Ureter (tissue), 1 donor: Measurements from ENCODE around the gene SLC39A10. TPM values are rescaled to one million over a fixed set of nuclear protein-coding genes. Genes with fewer than 3 reads are reported as not detected.
"Not testable (repeated sequence)": the region's sequence is repeated elsewhere in the genome, so short reads cannot be mapped to it uniquely, and the experiment has no call there.

ENCODE experiments used
- DNase-seq: peaks from one replicate; pipeline ENCODE4 v3.0.0-alpha.2; 2020; ENCODE audit warnings: low spot score
- total RNA-seq: library from RNA; stranded (reverse); gene quantifications from one replicate; pipeline ENCODE4 v1.2.4, GENCODE V29; 2023
- donor health status: DM: yes; HTN: yes; CAD: no.

SLC39A10 gene
- total RNA-seq, 1 donor from 2014 or later = 28.6 TPM

- not testable (repeated sequence) for DNase-seq
These were observed 12.3 kb upstream of the SLC39A10 start for GRCh38 chr2:195644708-195645107.

DNA sequence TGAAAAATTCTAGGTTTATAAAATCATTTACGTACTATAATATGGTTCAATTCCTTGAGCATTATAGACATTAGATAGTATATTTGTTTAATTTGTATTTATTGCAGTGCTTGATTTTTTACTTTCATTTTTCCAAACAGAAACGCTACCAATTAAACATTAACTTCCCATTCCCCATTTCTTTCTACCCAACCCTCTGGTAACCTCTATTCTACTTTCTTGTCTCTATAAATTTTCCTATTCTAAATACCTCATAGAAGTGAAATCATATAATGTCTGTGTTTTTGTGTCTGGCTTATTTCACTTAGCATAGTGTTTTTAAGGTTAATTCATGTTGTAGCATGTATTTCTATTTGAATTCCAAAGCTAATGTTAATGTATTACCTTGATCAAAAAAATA, 11.6 kb upstream of the SLC39A10 start:
- no peak for DNase-seq

- no peak for DNase-seq
These were observed 10.6 kb upstream of the SLC39A10 start for GRCh38 chr2:195646424-195646823.

GRCh38 chr2:195647302-195647701, 9.7 kb upstream of the SLC39A10 start:
- DNase-seq = no peak

DNA sequence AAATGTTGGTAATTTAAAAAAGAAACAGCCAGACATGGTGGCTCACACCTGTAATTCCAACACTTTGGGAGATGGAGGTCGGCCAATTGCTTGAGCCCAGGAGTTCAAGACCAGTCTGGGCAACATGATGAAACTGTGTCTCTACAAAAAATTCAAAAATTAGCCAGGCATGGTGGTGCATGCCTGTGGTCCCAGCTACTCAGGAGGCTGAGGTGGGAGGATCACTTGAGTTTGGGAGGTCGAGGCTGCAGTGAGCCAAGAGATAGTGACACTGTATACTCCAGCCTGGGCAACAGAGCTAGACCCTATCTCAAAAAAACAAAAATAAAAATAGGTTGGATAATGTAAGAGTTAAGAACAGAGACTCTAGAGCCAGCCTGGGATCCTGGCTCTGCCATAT, 8.7 kb upstream of the SLC39A10 start:
- DNase-seq = not testable (repeated sequence)

DNA sequence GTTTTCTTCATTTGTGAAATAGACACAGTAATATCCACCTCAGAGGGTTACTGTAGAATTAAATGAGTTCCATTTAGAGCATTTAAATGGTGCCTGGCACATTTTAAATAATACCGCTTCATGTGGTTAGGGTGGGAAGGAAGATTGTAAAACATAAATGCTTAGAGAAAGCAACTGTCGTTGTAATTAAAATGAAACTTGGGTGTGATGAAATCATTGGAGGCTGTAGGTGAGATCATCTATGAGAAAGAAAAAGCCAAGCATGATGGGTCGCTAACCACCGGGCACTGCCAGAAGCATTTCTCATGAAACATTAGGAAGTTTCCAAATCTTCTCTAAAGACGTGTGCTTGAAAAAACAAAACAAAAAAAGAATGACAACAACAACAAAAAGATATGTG, 8.2 kb upstream of the SLC39A10 start:
- DNase-seq = no peak

DNA sequence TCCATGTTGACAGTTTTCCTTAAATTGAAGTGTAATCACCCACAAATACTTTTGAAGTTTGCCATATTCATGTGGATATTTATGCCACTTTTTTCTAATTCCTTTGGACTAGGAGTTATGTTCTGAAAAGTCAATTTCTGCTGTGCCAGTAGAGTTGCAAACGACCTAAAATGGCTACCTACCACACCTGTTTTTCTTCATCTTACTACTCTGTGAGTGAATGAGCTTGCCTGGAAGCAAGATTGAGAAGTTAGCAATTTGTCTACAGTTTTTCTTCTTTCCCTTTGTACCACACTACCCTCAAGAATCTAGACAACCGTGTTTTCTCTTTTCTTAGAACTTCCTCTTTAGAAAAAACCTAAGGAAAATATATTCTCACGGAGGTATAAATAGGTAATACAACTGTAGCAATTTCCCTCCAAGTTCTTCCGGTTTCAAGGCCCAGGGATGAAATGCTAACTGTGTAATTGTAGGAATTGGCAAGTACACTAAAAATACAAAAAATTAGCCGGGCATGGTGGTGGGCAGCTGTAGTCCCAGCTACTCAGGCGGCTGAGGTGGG, 7.3 kb upstream of the SLC39A10 start:
- no peak for DNase-seq

GRCh38 chr2:195651046-195651445, 6.0 kb upstream of the SLC39A10 start:
- DNase-seq = no peak

GRCh38 chr2:195652911-195653310, 4.1 kb upstream of the SLC39A10 start:
- DNase-seq = no peak

GRCh38 chr2:195656161-195656858, 716 bp upstream of the SLC39A10 start:
- DNase-seq = no peak

GRCh38 chr2:195657634-195658540, 861 bp downstream of the SLC39A10 start:
- peak; percentile 71 for DNase-seq

GRCh38 chr2:195658541-195658890, 1.5 kb downstream of the SLC39A10 start:
- DNase-seq = no peak

GRCh38 chr2:195659114-195659513, 2.1 kb downstream of the SLC39A10 start:
- no peak for DNase-seq

DNA sequence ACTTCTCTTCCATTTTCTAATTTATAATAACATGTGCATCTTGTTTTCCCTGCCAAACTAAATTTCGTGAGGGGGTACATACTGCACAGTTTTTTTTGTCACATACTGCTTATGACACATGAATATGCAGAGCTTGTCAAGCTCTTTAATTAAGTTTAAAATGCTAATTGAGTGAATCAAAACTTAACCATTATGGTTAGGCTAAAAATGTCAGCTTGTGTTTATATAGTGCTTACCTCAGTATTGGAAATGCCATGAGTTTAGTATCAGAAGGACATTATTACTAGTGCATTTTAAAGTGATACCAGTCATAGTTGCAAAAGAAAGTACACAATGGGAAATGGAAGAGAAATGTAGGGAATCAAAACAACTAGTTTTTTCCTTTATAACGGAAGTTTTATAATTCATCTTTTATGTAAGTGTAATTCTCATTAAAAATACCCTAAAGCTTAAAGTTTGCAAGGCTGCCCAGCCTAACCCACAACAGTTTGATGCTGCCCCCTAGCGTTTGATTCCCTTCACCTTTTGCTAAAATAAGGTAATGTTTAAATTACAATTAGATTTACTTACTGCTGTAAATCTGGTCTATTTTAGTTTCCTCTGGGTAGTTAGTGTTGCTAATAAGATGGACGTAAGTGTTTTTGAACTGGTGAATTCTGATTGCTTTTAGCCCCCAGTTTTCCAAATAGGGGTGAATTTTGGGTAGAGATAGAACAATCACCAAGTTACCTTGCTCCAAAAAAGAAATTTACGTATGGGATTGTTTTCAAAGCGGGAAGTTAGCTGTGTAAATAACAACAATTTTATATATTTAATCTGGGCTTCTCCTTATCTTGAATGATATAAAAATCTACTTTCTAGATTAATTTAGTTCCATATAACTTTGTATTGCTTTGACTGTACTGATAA, 3.2 kb downstream of the SLC39A10 start:
- peak; percentile 80 for DNase-seq

DNA sequence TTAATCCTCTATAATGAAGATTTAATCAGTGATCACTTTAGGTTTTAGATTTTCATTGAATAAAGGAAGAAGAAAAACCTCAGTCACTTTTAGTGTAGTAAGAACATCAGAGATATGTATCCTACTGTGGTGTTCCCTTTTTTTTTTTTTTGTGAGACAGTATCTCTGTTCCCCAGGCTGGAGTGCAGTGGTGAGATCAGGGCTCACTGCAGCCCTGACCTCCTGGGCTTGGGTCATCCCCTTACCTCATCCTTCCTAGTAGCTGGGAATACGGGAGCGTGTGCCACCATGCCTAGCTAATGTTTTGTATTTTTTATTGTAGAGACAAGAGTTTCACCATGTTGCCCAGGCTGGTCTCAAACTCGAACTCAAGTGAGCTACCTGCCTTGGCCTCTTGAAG, 5.1 kb downstream of the SLC39A10 start:
- DNase-seq = no peak

DNA sequence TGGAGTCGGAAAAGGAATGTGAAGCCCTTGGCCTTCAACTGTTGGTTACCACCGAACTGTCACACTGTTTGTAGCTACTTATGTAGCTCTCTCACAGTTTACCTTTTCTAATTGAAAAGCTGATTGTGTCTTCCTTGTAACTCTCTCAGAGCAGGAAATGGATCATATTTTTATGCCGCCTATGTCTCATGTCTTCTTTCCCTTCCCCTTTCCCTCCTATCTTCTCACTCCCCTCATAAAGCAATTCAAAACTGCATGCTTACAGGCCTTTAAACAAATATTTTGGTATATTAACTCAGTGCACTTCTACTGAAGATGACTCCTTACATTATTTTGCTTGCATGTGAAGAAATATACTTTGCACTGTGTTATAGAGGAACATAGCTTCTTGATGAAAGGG, 6.0 kb downstream of the SLC39A10 start:
- DNase-seq = no peak

GRCh38 chr2:195664528-195664927, 7.5 kb downstream of the SLC39A10 start:
- no peak for DNase-seq

- DNase-seq = not testable (repeated sequence)
These were observed 8.1 kb downstream of the SLC39A10 start for GRCh38 chr2:195665153-195665552.

GRCh38 chr2:195666113-195666712, 9.2 kb downstream of the SLC39A10 start:
- DNase-seq = no peak

GRCh38 chr2:195667974-195668373, 10.9 kb downstream of the SLC39A10 start:
- no peak for DNase-seq

GRCh38 chr2:195670191-195670590, 13.2 kb downstream of the SLC39A10 start:
- no peak for DNase-seq
